HG03045 (cell line): Measurements from ENCODE around the gene SOCS3.
A peak's percentile ranks its signal among the peaks of the same experiment; 100 is the strongest.

ENCODE experiments used
- ATAC-seq: cut with Tn5 transposase; IDR thresholded peaks from one replicate; pipeline ENCODE4 v1.9.1; 2021; ENCODE audit warnings: mild to moderate bottlenecking, moderate library complexity; ENCODE audit not compliant: unreplicated experiment

SOCS3 gene

GRCh38 chr17:78359997-78360370 is at the start of gene SOCS3:
Gene SOCS3, minus strand, starts transcription at chr17:78360077. Its CDS starts 982 bp downstream, at chr17:78359095.
- ATAC-seq: peak; percentile 59

- ATAC-seq: no peak
Measured at GRCh38 chr17:78409191-78409928, 49.5 kb upstream of the SOCS3 start.

GRCh38 chr17:78408476-78409050 is 48.7 kb upstream of the SOCS3 start:
- ATAC-seq: no peak

- no peak for ATAC-seq
Measured at GRCh38 chr17:78407387-78408000, 47.6 kb upstream of the SOCS3 start.

- ATAC-seq: no peak
Measured at GRCh38 chr17:78406920-78407319, 47.0 kb upstream of the SOCS3 start.

GRCh38 chr17:78406396-78406795 is 46.5 kb upstream of the SOCS3 start:
- no peak for ATAC-seq

- no peak for ATAC-seq
Measured at GRCh38 chr17:78403822-78404221, 43.9 kb upstream of the SOCS3 start.

- ATAC-seq: no peak
Measured at GRCh38 chr17:78401891-78402290, 42.0 kb upstream of the SOCS3 start.

GRCh38 chr17:78401246-78401645 is 41.4 kb upstream of the SOCS3 start:
- ATAC-seq: no peak

GRCh38 chr17:78400581-78401240 is 40.8 kb upstream of the SOCS3 start:
- no peak for ATAC-seq

GRCh38 chr17:78399693-78400144 is 39.8 kb upstream of the SOCS3 start:
- ATAC-seq: no peak

- ATAC-seq: no peak
Measured at GRCh38 chr17:78399028-78399692, 39.3 kb upstream of the SOCS3 start.

- no peak for ATAC-seq
Measured at GRCh38 chr17:78398390-78398789, 38.5 kb upstream of the SOCS3 start.

- ATAC-seq: no peak
Measured at GRCh38 chr17:78397681-78398101, 37.8 kb upstream of the SOCS3 start.

GRCh38 chr17:78396441-78397337 is 36.8 kb upstream of the SOCS3 start:
- no peak for ATAC-seq

GRCh38 chr17:78395155-78395554 is 35.3 kb upstream of the SOCS3 start:
- no peak for ATAC-seq

GRCh38 chr17:78394209-78394608 is 34.3 kb upstream of the SOCS3 start:
- ATAC-seq: no peak

GRCh38 chr17:78393575-78393974 is 33.7 kb upstream of the SOCS3 start:
- ATAC-seq: no peak

- no peak for ATAC-seq
Measured at GRCh38 chr17:78392295-78392694, 32.4 kb upstream of the SOCS3 start.

GRCh38 chr17:78391843-78392242 is 32.0 kb upstream of the SOCS3 start:
- ATAC-seq: no peak
